ENCODE data around the gene PDYN.

DNA sequence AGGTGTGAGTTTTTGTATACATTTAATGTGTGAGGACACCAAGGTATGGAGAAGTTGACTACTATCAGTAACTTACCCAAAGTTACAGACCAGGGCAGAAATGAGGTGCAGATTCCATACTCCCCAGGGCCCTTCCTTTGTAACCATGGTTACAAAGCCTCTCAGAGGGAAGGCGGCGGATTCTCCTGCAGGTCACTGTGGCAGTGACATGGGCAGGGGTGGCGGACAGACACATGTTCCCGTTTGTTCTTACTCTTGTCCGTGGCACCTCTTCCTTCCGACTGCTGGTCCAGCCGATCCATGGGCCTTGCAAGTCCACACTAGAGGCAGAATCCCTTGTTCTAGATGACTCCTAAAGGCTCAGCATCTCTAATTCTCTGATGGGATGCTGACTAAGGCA lies 43.0 kb downstream of the PDYN start:
- TF ChIP-seq EZH2 (IDR thresholded peaks at IDR 0.05; ENCODE audit: low read depth), result no peak
- TF ChIP-seq, protein P1, sequence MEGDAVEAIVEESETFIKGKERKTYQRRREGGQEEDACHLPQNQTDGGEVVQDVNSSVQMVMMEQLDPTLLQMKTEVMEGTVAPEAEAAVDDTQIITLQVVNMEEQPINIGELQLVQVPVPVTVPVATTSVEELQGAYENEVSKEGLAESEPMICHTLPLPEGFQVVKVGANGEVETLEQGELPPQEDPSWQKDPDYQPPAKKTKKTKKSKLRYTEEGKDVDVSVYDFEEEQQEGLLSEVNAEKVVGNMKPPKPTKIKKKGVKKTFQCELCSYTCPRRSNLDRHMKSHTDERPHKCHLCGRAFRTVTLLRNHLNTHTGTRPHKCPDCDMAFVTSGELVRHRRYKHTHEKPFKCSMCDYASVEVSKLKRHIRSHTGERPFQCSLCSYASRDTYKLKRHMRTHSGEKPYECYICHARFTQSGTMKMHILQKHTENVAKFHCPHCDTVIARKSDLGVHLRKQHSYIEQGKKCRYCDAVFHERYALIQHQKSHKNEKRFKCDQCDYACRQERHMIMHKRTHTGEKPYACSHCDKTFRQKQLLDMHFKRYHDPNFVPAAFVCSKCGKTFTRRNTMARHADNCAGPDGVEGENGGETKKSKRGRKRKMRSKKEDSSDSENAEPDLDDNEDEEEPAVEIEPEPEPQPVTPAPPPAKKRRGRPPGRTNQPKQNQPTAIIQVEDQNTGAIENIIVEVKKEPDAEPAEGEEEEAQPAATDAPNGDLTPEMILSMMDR (conservative IDR thresholded peaks at IDR 0.05), result no peak

All from PC-9 (cell line).